HG03097 (cell line): ENCODE results near the gene LUZP2.
"Not testable (repeated sequence)": the region's sequence is repeated elsewhere in the genome, so short reads cannot be mapped to it uniquely, and the experiment has no call there.

Experiments
- ATAC-seq: cut with Tn5 transposase; IDR thresholded peaks from one replicate; pipeline ENCODE4 v1.9.1; 2021; ENCODE audit not compliant: unreplicated experiment, low FRiP score

The LUZP2 gene

GRCh38 chr11:24886880-24887619, 390.2 kb downstream of the LUZP2 start:
- no peak for ATAC-seq

GRCh38 chr11:24890426-24890825, 393.6 kb downstream of the LUZP2 start:
- ATAC-seq = no peak

- ATAC-seq = not testable (repeated sequence)
These were observed 395.1 kb downstream of the LUZP2 start for GRCh38 chr11:24891845-24892492.

- ATAC-seq = no peak
These were observed 399.4 kb downstream of the LUZP2 start for GRCh38 chr11:24896118-24896835.

- no peak for ATAC-seq
These were observed 403.7 kb downstream of the LUZP2 start for GRCh38 chr11:24900514-24900913.

- ATAC-seq = no peak
These were observed 404.2 kb downstream of the LUZP2 start for GRCh38 chr11:24900960-24901549.

GRCh38 chr11:24903555-24903954, 406.7 kb downstream of the LUZP2 start:
- no peak for ATAC-seq

- ATAC-seq = no peak
These were observed 428.2 kb downstream of the LUZP2 start for GRCh38 chr11:24925091-24925490.

GRCh38 chr11:24932110-24933000, 435.5 kb downstream of the LUZP2 start:
- no peak for ATAC-seq

- ATAC-seq = no peak
These were observed 438.0 kb downstream of the LUZP2 start for GRCh38 chr11:24934733-24935439.

GRCh38 chr11:24944891-24945290, 448.0 kb downstream of the LUZP2 start:
- no peak for ATAC-seq

- ATAC-seq = no peak
These were observed 452.6 kb downstream of the LUZP2 start for GRCh38 chr11:24949406-24949805.

GRCh38 chr11:24963852-24964251, 467.0 kb downstream of the LUZP2 start:
- no peak for ATAC-seq

GRCh38 chr11:24965748-24966147, 468.9 kb downstream of the LUZP2 start:
- ATAC-seq = no peak

- ATAC-seq = not testable (repeated sequence)
These were observed 497.1 kb downstream of the LUZP2 start for GRCh38 chr11:24993903-24994302.

- ATAC-seq = not testable (repeated sequence)
These were observed 503.1 kb downstream of the LUZP2 start for GRCh38 chr11:24999929-25000328.

- no peak for ATAC-seq
These were observed 540.6 kb downstream of the LUZP2 start for GRCh38 chr11:25037431-25037830.

- no peak for ATAC-seq
These were observed 541.3 kb downstream of the LUZP2 start for GRCh38 chr11:25038131-25038530.

GRCh38 chr11:25039165-25039564, 542.3 kb downstream of the LUZP2 start:
- no peak for ATAC-seq

- ATAC-seq = no peak
These were observed 551.8 kb downstream of the LUZP2 start for GRCh38 chr11:25048632-25049031.
